Stomach (tissue), 4 donors: ENCODE measurements around the gene ALPP.

ENCODE experiments used
- EP300 ChIP-seq: sonication (generic); formaldehyde crosslinking; IDR thresholded peaks from one replicate; pipeline ENCODE4 v1.6.1; 2017; ENCODE audit warnings: antibody characterized with exemption
- POLR2A ChIP-seq, 4 donors: fragments of 450-650 bp; IDR thresholded peaks; one replicate each; pipeline ENCODE4 v1.6.1; 2016; ENCODE audit warnings: antibody characterized with exemption in 4 of 4, control low read depth in 2 of 4, mild to moderate bottlenecking in 1 of 4, moderate library complexity in 1 of 4
- POLR2AphosphoS5 ChIP-seq, 3 donors: sonication (generic); formaldehyde crosslinking; IDR thresholded peaks; one replicate each; pipeline ENCODE4 v1.6.1; 2016; ENCODE audit warnings: antibody characterized with exemption in 3 of 3
- TF ChIP-seq, protein P1 (sequence below), 7 experiments: fragments of 450-650 bp in 4 of 7; fragments of 200-600 bp in 3 of 7; sonication (generic) in 3 of 7; IDR thresholded peaks; one replicate each; pipeline ENCODE4 v1.5.1; 2016 to 2019; ENCODE audit warnings: antibody characterized with exemption in 7 of 7, control low read depth in 2 of 7, mild to moderate bottlenecking in 1 of 7

DNA sequence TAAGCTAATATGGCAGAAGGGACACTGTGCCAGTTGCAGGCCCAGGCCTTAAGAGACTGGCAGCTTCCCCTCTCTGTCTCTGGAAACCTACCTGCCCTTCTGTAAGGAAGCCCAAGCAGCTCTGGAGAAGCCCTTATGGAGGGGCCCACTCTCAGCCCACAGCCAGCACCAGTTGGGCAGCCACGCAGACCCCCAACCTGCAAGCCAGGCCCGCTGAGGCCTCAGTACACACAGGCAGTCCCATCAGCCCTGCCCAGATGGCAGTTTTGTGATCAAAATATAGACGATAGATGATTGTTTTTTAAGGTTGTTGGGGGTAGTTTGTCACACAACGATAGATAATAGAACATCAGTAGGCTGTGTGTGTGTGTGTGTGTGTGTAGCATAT, 36.8 kb upstream of the ALPP start:
- TF ChIP-seq, protein P1, sequence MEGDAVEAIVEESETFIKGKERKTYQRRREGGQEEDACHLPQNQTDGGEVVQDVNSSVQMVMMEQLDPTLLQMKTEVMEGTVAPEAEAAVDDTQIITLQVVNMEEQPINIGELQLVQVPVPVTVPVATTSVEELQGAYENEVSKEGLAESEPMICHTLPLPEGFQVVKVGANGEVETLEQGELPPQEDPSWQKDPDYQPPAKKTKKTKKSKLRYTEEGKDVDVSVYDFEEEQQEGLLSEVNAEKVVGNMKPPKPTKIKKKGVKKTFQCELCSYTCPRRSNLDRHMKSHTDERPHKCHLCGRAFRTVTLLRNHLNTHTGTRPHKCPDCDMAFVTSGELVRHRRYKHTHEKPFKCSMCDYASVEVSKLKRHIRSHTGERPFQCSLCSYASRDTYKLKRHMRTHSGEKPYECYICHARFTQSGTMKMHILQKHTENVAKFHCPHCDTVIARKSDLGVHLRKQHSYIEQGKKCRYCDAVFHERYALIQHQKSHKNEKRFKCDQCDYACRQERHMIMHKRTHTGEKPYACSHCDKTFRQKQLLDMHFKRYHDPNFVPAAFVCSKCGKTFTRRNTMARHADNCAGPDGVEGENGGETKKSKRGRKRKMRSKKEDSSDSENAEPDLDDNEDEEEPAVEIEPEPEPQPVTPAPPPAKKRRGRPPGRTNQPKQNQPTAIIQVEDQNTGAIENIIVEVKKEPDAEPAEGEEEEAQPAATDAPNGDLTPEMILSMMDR (IDR thresholded peaks at IDR 0.05), result no peak
- no peak for TF ChIP-seq POLR2A (IDR thresholded peaks at IDR 0.05)
- TF ChIP-seq EP300, result no peak
- TF ChIP-seq POLR2AphosphoS5 (IDR thresholded peaks at IDR 0.05), result no peak
